GM12878 (cell line): ENCODE measurements around the gene PPP1R7. TPM values are rescaled to one million over a fixed set of nuclear protein-coding genes. Genes with fewer than 3 reads are reported as not detected.

ENCODE experiments used
- ATAC-seq: fragments of 200-7000 bp; cut with Tn5 transposase; 3 replicates; pipeline ENCODE4 v1.9.1; 2020; ENCODE audit warnings: mild to moderate bottlenecking, moderate library complexity
- BruUV-seq: library from RNA; stranded (reverse); fragments of 400-500 nt; replicated peaks from 2 replicates; lab custom pipeline; 2021; lab: Mats Ljungman, UMichigan
- CTCF ChIA-PET: fragments of 300-600 bp; sonication (Branson Sonifier 250); formaldehyde crosslinking; extraction: SDS; loops from one replicate; lab custom pipeline; 2021; ENCODE audit warnings: inconsistent platforms; lab: Yijun Ruan, JAX
- POLR2A ChIA-PET: fragments of 350-600 bp; formaldehyde crosslinking; extraction: SDS; loops from one replicate; lab custom pipeline; 2021; ENCODE audit warnings: inconsistent platforms; lab: Charles Lee
- RAD21 ChIA-PET: fragments of 300-600 bp; sonication (Branson Sonifier 250); formaldehyde crosslinking; loops from one replicate; lab custom pipeline; 2023; ENCODE audit warnings: antibody characterized with exemption; ENCODE audit not compliant: unreplicated experiment; lab: Charles Lee
- SMC1A ChIA-PET: fragments of 300-600 bp; sonication (Branson Sonifier 250); formaldehyde crosslinking; loops from one replicate; lab custom pipeline; 2023; ENCODE audit not compliant: unreplicated experiment, uncharacterized antibody; lab: Charles Lee
- DNase-seq: peaks from one replicate; pipeline ENCODE4 v3.0.0-alpha.2; 2011; ENCODE audit warnings: low read depth, low spot score
- FAIRE-seq: peaks from 3 replicates; lab custom pipeline; 2011; peaks lifted over from hg19 to GRCh38; lab: Jason Lieb, UNC
- H2AFZ ChIP-seq: 2 replicates; pipeline ENCODE4 v1.6.0; 2011; ENCODE audit warnings: low read depth, low read length, control low read depth; ENCODE audit not compliant: control insufficient read depth
- H3K27ac ChIP-seq: 2 replicates; pipeline ENCODE4 v1.5.1; 2011; ENCODE audit warnings: control low read depth; ENCODE audit not compliant: control insufficient read depth, insufficient read depth
- H3K27me3 ChIP-seq, 2 experiments: replicated peaks in 1 of 2; 2 replicates each; pipeline versions ENCODE4 v1.6.0 to v1.6.1; 2011; ENCODE audit warnings: low read length in 1 of 2; ENCODE audit not compliant: control insufficient read depth in 2 of 2, insufficient read depth in 2 of 2
- H3K36me3 ChIP-seq, 2 experiments: 2 replicates each; pipeline ENCODE4 v1.5.1; 2011; ENCODE audit warnings: low read length in 1 of 2; ENCODE audit not compliant: control insufficient read depth in 2 of 2, insufficient read depth in 2 of 2
- H3K4me1 ChIP-seq: 2 replicates; pipeline ENCODE4 v1.6.1; 2011; ENCODE audit warnings: mild to moderate bottlenecking, low read length, moderate library complexity, mixed read lengths; ENCODE audit not compliant: control insufficient read depth, insufficient read depth
- H3K4me2 ChIP-seq: 2 replicates; pipeline ENCODE4 v1.6.0; 2011; ENCODE audit warnings: control low read depth; ENCODE audit not compliant: control insufficient read depth, insufficient read depth
- H3K4me3 ChIP-seq: fragments of 200-600 bp; sonication (generic); 2 replicates; pipeline ENCODE4 v1.5.1; 2016
- H3K79me2 ChIP-seq: 2 replicates; pipeline ENCODE4 v1.6.0; 2011; ENCODE audit warnings: low read length; ENCODE audit not compliant: control insufficient read depth, insufficient read depth
- H3K9ac ChIP-seq: 2 replicates; pipeline ENCODE4 v1.8.0; 2011; ENCODE audit warnings: low read length, control low read depth, mixed read lengths; ENCODE audit not compliant: control insufficient read depth, insufficient read depth
- H3K9me3 ChIP-seq: replicated peaks from 3 replicates; pipeline ENCODE4 v1.5.1; 2011; ENCODE audit warnings: mild to moderate bottlenecking, low read length; ENCODE audit not compliant: control insufficient read depth, insufficient read depth
- H4K20me1 ChIP-seq: 2 replicates; pipeline ENCODE4 v1.6.0; 2011; ENCODE audit not compliant: control insufficient read depth, insufficient read depth
- BMI1 ChIP-seq: fragments of 450-650 bp; IDR thresholded peaks from 2 replicates; pipeline ENCODE4 v1.6.1; 2016; ENCODE audit warnings: mild to moderate bottlenecking, moderate library complexity, borderline replicate concordance
- CBX5 ChIP-seq: sonication (generic); IDR thresholded peaks from 2 replicates; pipeline ENCODE4 v1.6.1; 2016; ENCODE audit warnings: low read depth, moderate library complexity, mild to moderate bottlenecking, inconsistent platforms
- CTCF ChIP-seq, 3 experiments: IDR thresholded peaks in 2 of 3; conservative IDR thresholded peaks in 1 of 3; 2 replicates each; pipeline ENCODE4 v1.5.1; 2011; ENCODE audit warnings: low read depth in 3 of 3, low read length in 3 of 3, mild to moderate bottlenecking in 3 of 3, control low read depth in 2 of 3, moderate library complexity in 2 of 3, inconsistent platforms in 1 of 3, mixed read lengths in 1 of 3; ENCODE audit not compliant: control insufficient read depth in 2 of 3, insufficient read depth in 1 of 3; ENCODE audit errors: extremely low read depth in 1 of 3
- FOXK2 ChIP-seq: fragments of 450-650 bp; IDR thresholded peaks from 2 replicates; pipeline ENCODE4 v1.6.1; 2017; ENCODE audit warnings: mild to moderate bottlenecking, moderate library complexity
- MEF2A ChIP-seq: IDR thresholded peaks from 2 replicates; pipeline ENCODE4 v1.6.1; 2011; ENCODE audit warnings: low read depth, mild to moderate bottlenecking, low read length, moderate library complexity; ENCODE audit not compliant: insufficient read depth
- NBN ChIP-seq: fragments of 450-650 bp; IDR thresholded peaks from 2 replicates; pipeline ENCODE4 v1.6.1; 2016
- POLR2A ChIP-seq: IDR thresholded peaks from 2 replicates; pipeline ENCODE4 v1.6.1; 2011; ENCODE audit warnings: low read depth, mild to moderate bottlenecking, low read length
- RELB ChIP-seq: fragments of 450-650 bp; IDR thresholded peaks from 2 replicates; pipeline ENCODE4 v1.6.1; 2017; ENCODE audit warnings: low read depth, mild to moderate bottlenecking, moderate library complexity
- SP1 ChIP-seq: IDR thresholded peaks from one replicate; pipeline ENCODE4 v1.6.1; 2011; ENCODE audit warnings: low read depth, low read length
- STAT1 ChIP-seq: fragments of 450-650 bp; conservative IDR thresholded peaks from 2 replicates; pipeline ENCODE4 v1.6.1; 2014; ENCODE audit warnings: antibody characterized with exemption, mild to moderate bottlenecking
- ZNF274 ChIP-seq: IDR thresholded peaks from one replicate; pipeline ENCODE4 v1.8.0; 2011; ENCODE audit not compliant: insufficient read length, insufficient read depth
- WGBS: methylation state at CpG from one replicate; pipeline ENCODE4 v1.1.6; 2016; ENCODE audit warnings: low lambda C conversion rate; ENCODE audit not compliant: insufficient replicate concordance, insufficient coverage; ENCODE audit errors: missing lambda C conversion rate; 5-methylcytosine and 5-hydroxymethylcytosine counted together
- in situ Hi-C: fragments of 300-500 bp; cut with MboI; formaldehyde crosslinking; loops from 9 replicates; pipeline ENCODE4 v1.14.3; 2018; ENCODE audit warnings: mixed read lengths
- intact Hi-C: fragments of 100-400 bp; cut with micrococcal nuclease; formaldehyde crosslinking; loops from one replicate; pipeline ENCODE4 v1.14.2; 2022; ENCODE audit not compliant: unreplicated experiment
- polyA plus RNA-seq, 11 experiments: library from polyadenylated mRNA; depleted of rRNA in 4 of 11; unstranded in 6 of 11; stranded (reverse) in 5 of 11; fragments of >200 nt; fragmentation: Nextera tagmentation in 4 of 11; fragmentation: Illumina TruSeq in 1 of 11; extraction: Ambion mirVana in 4 of 11; extraction: Trizol in 1 of 11; gene quantifications; 1 replicate in 1 of 11; 2 replicates in 10 of 11; pipeline versions ENCODE4 v1.2.1 to v1.2.3, GENCODE V29; 2011 to 2016; ENCODE audit warnings: inconsistent platforms in 2 of 11, missing spikeins in 2 of 11, low read depth in 1 of 11
- total RNA-seq, 4 experiments: library from RNA; depleted of rRNA in 3 of 4; stranded (reverse); fragments of >200 nt in 3 of 4; fragmentation: Illumina TruSeq in 1 of 4; extraction: Trizol in 1 of 4; gene quantifications; 2 replicates each; pipeline versions ENCODE4 v1.2.1 to v1.2.3, GENCODE V29; 2013 to 2021

Gene PPP1R7
- total and polyA plus RNA-seq, 10 of the 15 experiments (the other 5 are each of a cell fraction or from before 2014, with no cell fraction given) = 78.5 to 174 (median 93.7) TPM

- no peak overlapping the region for H3K9ac ChIP-seq
- H3K27ac ChIP-seq = no peak overlapping the region
- in situ Hi-C loops = no loop called here
- POLR2A ChIA-PET = interaction anchor here (0.7 to 1.8 kb wide), 5 partner anchors 8 to 184 kb away, joined by 3 to 9 read pairs (median 4); partner anchors contain the start of genes PASK and PPP1R7
- no peak overlapping the region for H2AFZ ChIP-seq
- FAIRE-seq = no peak
- no peak for ATAC-seq
- WGBS = 83% methylated on average over 16 of the region's 16 CpGs
- DNase-seq = no peak
- H3K36me3 ChIP-seq = peaks cover 4 to 6% of the 10 kb centered on the region in 2 experiments; a peak in 3 of 4 replicates
- no peaks in the 10 kb centered on the region for H3K9me3 ChIP-seq
- BruUV-seq = no TSS peak
- intact Hi-C loops = no loop called here
- H3K4me2 ChIP-seq = no peak overlapping the region
- SMC1A ChIA-PET = interaction anchor here (1.0 to 2.4 kb wide), 2 partner anchors 15 to 19 kb away, joined by 3 to 10 read pairs; no protein-coding TSS in a partner anchor
- H3K79me2 ChIP-seq = peaks cover 16% of the 10 kb centered on the region
- H4K20me1 ChIP-seq = no peaks in the 10 kb centered on the region
- no peak overlapping the region for H3K4me3 ChIP-seq
- CTCF ChIA-PET = no interaction called here
- H3K27me3 ChIP-seq = no peaks in the 10 kb centered on the region
- peaks cover 43% of the 10 kb centered on the region for H3K4me1 ChIP-seq
- TF ChIP-seq SP1 (no peak), ZNF274 (no peak), STAT1 (no peak), POLR2A (no peak), NBN (no peak), MEF2A (no peak), CBX5 (no peak), FOXK2 (no peak), BMI1 (no peak), RELB (no peak), CTCF (IDR thresholded peaks at IDR 0.05 in 2 of 3, conservative IDR thresholded peaks at IDR 0.05 in 1 of 3; ENCODE audit: control insufficient read depth in 2 of 3, extremely low read depth in 1 of 3, insufficient read depth in 1 of 3, low read depth in 3 of 3, low read length in 3 of 3) (no peak)
- RAD21 ChIA-PET = no interaction called here
Measured at GRCh38 chr2:241130316-241130715, 20.0 kb upstream of the PPP1R7 start.
